ENCODE measurements around the gene CD200.

Gene CD200

DNA sequence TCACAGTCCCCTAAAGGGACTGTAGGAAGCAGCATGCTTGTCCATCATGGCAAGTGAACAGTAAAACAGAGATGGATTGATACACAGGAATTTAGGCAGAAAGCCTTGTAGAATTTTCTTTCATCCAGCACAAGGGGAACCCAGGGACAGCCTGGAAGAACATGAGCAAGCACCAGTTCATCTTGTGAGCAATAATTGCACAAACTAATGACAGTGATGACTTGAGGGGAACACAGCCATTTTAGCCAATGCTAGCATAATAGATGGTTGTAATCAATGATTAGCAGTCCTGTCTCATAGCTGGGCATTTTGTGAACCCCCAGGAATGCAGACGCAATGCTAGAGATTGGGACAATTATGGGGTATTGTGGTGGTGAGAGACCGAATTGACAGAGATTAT lies 6.7 kb downstream of the CD200 start:
- no peak overlapping the region for H3K27ac ChIP-seq (ENCODE audit: low read length)
- H4K20me1 ChIP-seq (ENCODE audit: insufficient read depth, low read length) = no peaks in the 10 kb centered on the region
- H3K27me3 ChIP-seq (replicated peaks; ENCODE audit: insufficient read depth, low read length) = no peaks in the 10 kb centered on the region
- DNase-seq = no peak
- H3K4me1 ChIP-seq (ENCODE audit: low read length) = no peaks in the 10 kb centered on the region
- no peak overlapping the region for H3K4me2 ChIP-seq (ENCODE audit: low read depth, low read length)
- TF ChIP-seq, protein P1, sequence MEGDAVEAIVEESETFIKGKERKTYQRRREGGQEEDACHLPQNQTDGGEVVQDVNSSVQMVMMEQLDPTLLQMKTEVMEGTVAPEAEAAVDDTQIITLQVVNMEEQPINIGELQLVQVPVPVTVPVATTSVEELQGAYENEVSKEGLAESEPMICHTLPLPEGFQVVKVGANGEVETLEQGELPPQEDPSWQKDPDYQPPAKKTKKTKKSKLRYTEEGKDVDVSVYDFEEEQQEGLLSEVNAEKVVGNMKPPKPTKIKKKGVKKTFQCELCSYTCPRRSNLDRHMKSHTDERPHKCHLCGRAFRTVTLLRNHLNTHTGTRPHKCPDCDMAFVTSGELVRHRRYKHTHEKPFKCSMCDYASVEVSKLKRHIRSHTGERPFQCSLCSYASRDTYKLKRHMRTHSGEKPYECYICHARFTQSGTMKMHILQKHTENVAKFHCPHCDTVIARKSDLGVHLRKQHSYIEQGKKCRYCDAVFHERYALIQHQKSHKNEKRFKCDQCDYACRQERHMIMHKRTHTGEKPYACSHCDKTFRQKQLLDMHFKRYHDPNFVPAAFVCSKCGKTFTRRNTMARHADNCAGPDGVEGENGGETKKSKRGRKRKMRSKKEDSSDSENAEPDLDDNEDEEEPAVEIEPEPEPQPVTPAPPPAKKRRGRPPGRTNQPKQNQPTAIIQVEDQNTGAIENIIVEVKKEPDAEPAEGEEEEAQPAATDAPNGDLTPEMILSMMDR (IDR thresholded peaks at IDR 0.05; ENCODE audit: low read length) = no peak
- TF ChIP-seq EZH2phosphoT487 (IDR thresholded peaks at IDR 0.05; ENCODE audit: low read length) = no peak
- TF ChIP-seq EZH2 (optimal IDR thresholded peaks at IDR 0.05; ENCODE audit: low read depth, low read length) = no peak
- H3K79me2 ChIP-seq (ENCODE audit: low read length) = no peaks in the 10 kb centered on the region
- no peaks in the 10 kb centered on the region for H3K36me3 ChIP-seq (replicated peaks; ENCODE audit: insufficient read depth, low read length)
- no peaks in the 10 kb centered on the region for H3F3A ChIP-seq (ENCODE audit: insufficient read depth, low read length)
- no peaks in the 10 kb centered on the region for H3K9me2 ChIP-seq (replicated peaks; ENCODE audit: insufficient read depth, low read length)
- no peak overlapping the region for H3K4me3 ChIP-seq (ENCODE audit: low read length)
- H2AFZ ChIP-seq (ENCODE audit: low read length) = no peak overlapping the region
- H3K9me3 ChIP-seq (replicated peaks; ENCODE audit: insufficient read depth, low read length) = no peaks in the 10 kb centered on the region
- H3K9ac ChIP-seq (ENCODE audit: low read length) = no peak overlapping the region

GRCh38 chr3:112341386-112341785 lies 8.4 kb downstream of the CD200 start:
- Histone ChIP-seq H3K27ac (ENCODE audit: low read length) (no peak overlapping the region), H3K4me2 (ENCODE audit: low read depth, low read length) (no peak overlapping the region), H3K9me3 (replicated peaks; ENCODE audit: insufficient read depth, low read length) (no peaks in the 10 kb centered on the region), H2AFZ (ENCODE audit: low read length) (no peak overlapping the region), H3K79me2 (ENCODE audit: low read length) (no peaks in the 10 kb centered on the region), H4K20me1 (ENCODE audit: insufficient read depth, low read length) (no peaks in the 10 kb centered on the region), H3K9me2 (replicated peaks; ENCODE audit: insufficient read depth, low read length) (no peaks in the 10 kb centered on the region), H3F3A (ENCODE audit: insufficient read depth, low read length) (no peaks in the 10 kb centered on the region), H3K9ac (ENCODE audit: low read length) (no peak overlapping the region), H3K4me1 (ENCODE audit: low read length) (no peaks in the 10 kb centered on the region), H3K27me3 (replicated peaks; ENCODE audit: insufficient read depth, low read length) (no peaks in the 10 kb centered on the region), H3K36me3 (replicated peaks; ENCODE audit: insufficient read depth, low read length) (no peaks in the 10 kb centered on the region), H3K4me3 (ENCODE audit: low read length) (no peak overlapping the region)
- TF ChIP-seq, protein P1 (IDR thresholded peaks at IDR 0.05; ENCODE audit: low read length) = no peak
- TF ChIP-seq EZH2phosphoT487 (IDR thresholded peaks at IDR 0.05; ENCODE audit: low read length) (no peak), EZH2 (optimal IDR thresholded peaks at IDR 0.05; ENCODE audit: low read depth, low read length) (no peak)
- no peak for DNase-seq

DNA sequence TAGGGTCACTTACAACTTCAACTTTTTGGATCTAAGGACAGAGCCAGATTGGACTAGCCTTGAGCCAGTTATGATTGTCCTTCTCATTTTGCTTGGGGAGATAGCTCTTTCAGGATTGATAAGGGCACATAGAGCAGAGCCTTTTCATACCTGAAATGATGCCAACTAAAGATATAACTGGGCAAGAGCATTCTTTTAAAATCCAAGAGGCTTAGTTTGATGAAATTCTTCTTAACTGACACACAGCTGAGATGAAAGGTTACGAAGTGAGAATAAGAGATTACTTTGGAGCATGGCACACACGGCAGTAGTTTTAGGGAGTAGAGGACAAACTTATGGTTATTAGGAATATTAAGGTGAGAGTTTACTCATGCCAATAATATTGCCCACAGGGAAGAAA lies 12.7 kb downstream of the CD200 start:
- TF ChIP-seq EZH2phosphoT487 (IDR thresholded peaks at IDR 0.05; ENCODE audit: low read length) (no peak), EZH2 (optimal IDR thresholded peaks at IDR 0.05; ENCODE audit: low read depth, low read length) (no peak)
- TF ChIP-seq, protein P1 (IDR thresholded peaks at IDR 0.05; ENCODE audit: low read length) = no peak
- no peaks in the 10 kb centered on the region for H3K9me2 ChIP-seq (replicated peaks; ENCODE audit: insufficient read depth, low read length)
- H3F3A ChIP-seq (ENCODE audit: insufficient read depth, low read length) = no peaks in the 10 kb centered on the region
- no peak overlapping the region for H3K4me2 ChIP-seq (ENCODE audit: low read depth, low read length)
- H3K4me1 ChIP-seq (ENCODE audit: low read length) = no peaks in the 10 kb centered on the region
- H3K79me2 ChIP-seq (ENCODE audit: low read length) = no peaks in the 10 kb centered on the region
- H3K27ac ChIP-seq (ENCODE audit: low read length) = no peak overlapping the region
- H3K4me3 ChIP-seq (ENCODE audit: low read length) = no peak overlapping the region
- no peaks in the 10 kb centered on the region for H3K36me3 ChIP-seq (replicated peaks; ENCODE audit: insufficient read depth, low read length)
- H3K27me3 ChIP-seq (replicated peaks; ENCODE audit: insufficient read depth, low read length) = no peaks in the 10 kb centered on the region
- no peak overlapping the region for H3K9ac ChIP-seq (ENCODE audit: low read length)
- no peaks in the 10 kb centered on the region for H4K20me1 ChIP-seq (ENCODE audit: insufficient read depth, low read length)
- H3K9me3 ChIP-seq (replicated peaks; ENCODE audit: insufficient read depth, low read length) = no peaks in the 10 kb centered on the region
- no peak for DNase-seq
- H2AFZ ChIP-seq (ENCODE audit: low read length) = no peak overlapping the region
